HepG2 (cell line): Measurements from ENCODE around the gene MAN1A1. TPM values are rescaled to one million over a fixed set of nuclear protein-coding genes. Genes with fewer than 3 reads are reported as not detected.

ENCODE experiments used
- ATAC-seq: fragments of 200-7000 bp; cut with Tn5 transposase; 3 replicates; pipeline ENCODE4 v1.9.1; 2020; ENCODE audit warnings: mild to moderate bottlenecking, moderate library complexity
- BruUV-seq: library from RNA; stranded (reverse); fragments of 400-500 nt; replicated peaks from 2 replicates; lab custom pipeline; 2021; lab: Mats Ljungman, UMichigan
- CTCF ChIA-PET: fragments of 300-600 bp; formaldehyde crosslinking; extraction: SDS; loops from one replicate; lab custom pipeline; 2021; ENCODE audit warnings: low total read pairs, inconsistent platforms, low intra/inter-chr PET ratio; lab: Yijun Ruan, JAX
- POLR2A ChIA-PET: fragments of 350-600 bp; sonication (Branson Sonifier 250); formaldehyde crosslinking; loops from one replicate; lab custom pipeline; 2020; ENCODE audit warnings: antibody characterized with exemption, inconsistent platforms; lab: Yijun Ruan, JAX
- DNase-seq: peaks from one replicate; pipeline ENCODE4 v3.0.0-alpha.2; 2015; ENCODE audit warnings: low spot score
- FAIRE-seq: peaks from 3 replicates; lab custom pipeline; 2011; peaks lifted over from hg19 to GRCh38; lab: Jason Lieb, UNC
- H2AFZ ChIP-seq: one replicate; pipeline ENCODE4 v1.6.1; 2011; ENCODE audit warnings: low read length, inconsistent platforms
- H3K27ac ChIP-seq: fragments of 300-600 bp; 3 replicates; pipeline ENCODE4 v1.8.0; 2011; ENCODE audit warnings: mixed run types, mild to moderate bottlenecking, mixed read lengths, low read length, inconsistent platforms; ENCODE audit not compliant: insufficient read depth; ENCODE audit errors: extremely low read length
- H3K27me3 ChIP-seq, 2 experiments: fragments of 200-600 bp in 1 of 2; 2 replicates in 1 of 2; 3 replicates in 1 of 2; pipeline versions ENCODE4 v1.6.0 to v1.8.0; 2011; ENCODE audit warnings: low read length in 2 of 2, mild to moderate bottlenecking in 2 of 2, moderate library complexity in 2 of 2, inconsistent platforms in 1 of 2; ENCODE audit not compliant: insufficient read depth in 2 of 2, control insufficient read depth in 1 of 2
- H3K36me3 ChIP-seq, 2 experiments: fragments of 200-600 bp in 1 of 2; replicated peaks in 1 of 2; 2 replicates in 1 of 2; 3 replicates in 1 of 2; pipeline versions ENCODE4 v1.5.1 to v1.8.0; 2011; ENCODE audit warnings: low read length in 2 of 2, inconsistent platforms in 1 of 2; ENCODE audit not compliant: insufficient read depth in 2 of 2, control insufficient read depth in 1 of 2
- H3K4me1 ChIP-seq: 2 replicates; pipeline ENCODE4 v1.5.1; 2012; ENCODE audit warnings: low read length, inconsistent platforms; ENCODE audit not compliant: insufficient read depth
- H3K4me2 ChIP-seq: 2 replicates; pipeline ENCODE4 v1.6.0; 2011; ENCODE audit warnings: low read depth, low read length, inconsistent platforms
- H3K4me3 ChIP-seq, 3 experiments: fragments of 200-600 bp in 1 of 3; sonication (generic), shearing (Covaris generic) in 1 of 3; replicated peaks in 1 of 3; 2 replicates each; pipeline ENCODE4 v1.5.1; 2011 to 2016; ENCODE audit warnings: low read length in 3 of 3, inconsistent platforms in 2 of 3, low read depth in 2 of 3, mild to moderate bottlenecking in 2 of 3, control low read depth in 1 of 3, mixed read lengths in 1 of 3; ENCODE audit not compliant: insufficient read depth in 1 of 3
- H3K79me2 ChIP-seq: one replicate; pipeline ENCODE4 v1.6.1; 2011; ENCODE audit warnings: low read length, inconsistent platforms; ENCODE audit not compliant: insufficient read depth
- H3K9ac ChIP-seq: 2 replicates; pipeline ENCODE4 v1.6.0; 2011; ENCODE audit warnings: mild to moderate bottlenecking, low read depth, low read length, inconsistent platforms; ENCODE audit not compliant: insufficient read depth
- H3K9me3 ChIP-seq: 2 replicates; pipeline ENCODE4 v1.5.1; 2012; ENCODE audit warnings: mild to moderate bottlenecking, low read length
- H4K20me1 ChIP-seq: 2 replicates; pipeline ENCODE4 v1.6.0; 2011; ENCODE audit warnings: inconsistent platforms, mild to moderate bottlenecking, low read length, moderate library complexity; ENCODE audit not compliant: insufficient read depth
- BHLHE40 ChIP-seq: IDR thresholded peaks from 2 replicates; pipeline ENCODE4 v1.6.1; 2011; ENCODE audit warnings: low read length, improper control_type of control experiment
- POLR2G ChIP-seq: fragments of 200-400 bp; formaldehyde crosslinking; IDR thresholded peaks from 2 replicates; pipeline ENCODE4 v1.6.1; 2018; ENCODE audit warnings: mild to moderate bottlenecking, low read depth, low read length, moderate library complexity
- RBM22 ChIP-seq: fragments of 200-400 bp; formaldehyde crosslinking; optimal IDR thresholded peaks from 2 replicates; pipeline ENCODE3; 2017; ENCODE audit warnings: mild to moderate bottlenecking, low read length, moderate library complexity
- RCOR2 ChIP-seq: IDR thresholded peaks from 2 replicates; pipeline ENCODE4 v1.6.1; 2016; ENCODE audit warnings: missing biosample characterization, missing genetic modification reagents
- RNF2 ChIP-seq: fragments of 450-650 bp; conservative IDR thresholded peaks from 2 replicates; pipeline ENCODE4 v1.6.1; 2016; ENCODE audit warnings: low read depth
- ZMYM3 ChIP-seq: sonication (generic); formaldehyde crosslinking; IDR thresholded peaks from 2 replicates; pipeline ENCODE4 v1.5.1; 2020; ENCODE audit warnings: mild to moderate bottlenecking, missing genetic modification reagents
- WGBS: methylation state at CpG from one replicate; pipeline ENCODE4 v1.1.6; 2017; ENCODE audit warnings: low lambda C conversion rate; 5-methylcytosine and 5-hydroxymethylcytosine counted together
- in situ Hi-C: cut with HindIII; loops from 2 replicates; pipeline ENCODE4 v1.10.0; 2017; ENCODE audit warnings: low pct_unique_long_range_greater_than_20kb; ENCODE audit not compliant: extremely low pct_ligation_motif_present
- intact Hi-C: fragments of 100-400 bp; cut with micrococcal nuclease; formaldehyde crosslinking; loops from one replicate; pipeline ENCODE4 v1.10.0; 2022; ENCODE audit not compliant: unreplicated experiment
- polyA plus RNA-seq, 8 experiments: library from polyadenylated mRNA; depleted of rRNA in 3 of 8; stranded (reverse) in 7 of 8; unstranded in 1 of 8; fragments of >200 nt; fragmentation: Illumina TruSeq in 4 of 8; extraction: Trizol in 4 of 8; gene quantifications; 2 replicates each; pipeline versions ENCODE4 v1.2.1 to v1.2.3, GENCODE V29; 2011 to 2016; ENCODE audit warnings: low read depth in 4 of 8, missing spikeins in 1 of 8, mixed read lengths in 1 of 8; ENCODE audit not compliant: insufficient read depth in 1 of 8
- total RNA-seq, 5 experiments: library from RNA; depleted of rRNA; stranded (reverse); fragments of >200 nt; fragmentation: Illumina TruSeq; extraction: Trizol; gene quantifications; 2 replicates each; pipeline ENCODE4 v1.2.3, GENCODE V29; 2016; ENCODE audit warnings: low read depth in 1 of 5
- TF ChIP-seq, protein P1 (sequence below): sonication (generic); formaldehyde crosslinking; IDR thresholded peaks from 2 replicates; pipeline ENCODE4 v1.5.1; 2020; ENCODE audit warnings: mild to moderate bottlenecking, missing genetic modification reagents

Gene MAN1A1
- total and polyA plus RNA-seq, 2 of the 13 experiments (the other 11 are each of a cell fraction or from before 2014, with no cell fraction given): 156 to 236 TPM

DNA sequence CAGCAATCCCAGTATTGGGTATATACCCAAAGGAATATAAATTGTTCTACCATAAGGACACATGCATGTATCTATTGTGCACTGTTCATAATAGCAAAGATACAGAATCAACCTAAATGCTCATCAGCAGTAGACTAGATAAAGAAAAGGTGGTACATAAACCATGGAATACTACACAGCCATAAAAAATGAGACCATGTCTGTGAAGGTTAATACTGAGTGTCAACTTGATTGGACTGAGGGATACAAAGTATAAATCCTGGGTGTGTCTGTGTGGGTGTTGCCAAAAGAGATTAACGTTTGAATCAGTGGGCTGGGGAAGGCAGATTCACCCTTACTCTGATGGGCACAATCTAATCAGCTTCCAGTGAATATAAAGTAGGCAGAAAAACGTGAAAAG, 86.9 kb downstream of the MAN1A1 start:
- no peak overlapping the region for H3K4me2 ChIP-seq
- 0 out of 2 replicates have a peak, but pooled peaks cover 4% of the 10 kb centered on the region for H4K20me1 ChIP-seq
- peaks cover 87% of the 10 kb centered on the region for H3K4me1 ChIP-seq
- H3K9ac ChIP-seq: no peak overlapping the region
- POLR2A ChIA-PET: interaction anchor here (1.4 to 2.2 kb wide), 3 partner anchors 85 to 133 kb away, joined by 3 to 24 read pairs (median 7); no protein-coding TSS in a partner anchor
- H3K27ac ChIP-seq: peak overlapping the region; percentile 80
- ATAC-seq (no peak), FAIRE-seq (no peak)
- CTCF ChIA-PET: no interaction called here
- no peak overlapping the region for H3K4me3 ChIP-seq
- no TSS peak for BruUV-seq
- H3K9me3 ChIP-seq: no peaks in the 10 kb centered on the region
- no peaks in the 10 kb centered on the region for H3K27me3 ChIP-seq
- H3K36me3 ChIP-seq: peaks cover 3 to 23% of the 10 kb centered on the region in 2 experiments
- intact Hi-C loops: loop anchor here (10.0 kb wide), 1 partner anchor 368 kb away; the partner anchor contains the start of gene ASF1A
- 44% methylated on average over 2 of the region's 2 CpGs for WGBS
- no peak overlapping the region for H2AFZ ChIP-seq
- in situ Hi-C loops: no loop called here
- H3K79me2 ChIP-seq: peaks cover 48% of the 10 kb centered on the region
- peak; percentile 43; the same call in 1 of the 2 replicates for TF ChIP-seq RCOR2 (CRISPR knock-in tag)
- TF ChIP-seq, protein P1, sequence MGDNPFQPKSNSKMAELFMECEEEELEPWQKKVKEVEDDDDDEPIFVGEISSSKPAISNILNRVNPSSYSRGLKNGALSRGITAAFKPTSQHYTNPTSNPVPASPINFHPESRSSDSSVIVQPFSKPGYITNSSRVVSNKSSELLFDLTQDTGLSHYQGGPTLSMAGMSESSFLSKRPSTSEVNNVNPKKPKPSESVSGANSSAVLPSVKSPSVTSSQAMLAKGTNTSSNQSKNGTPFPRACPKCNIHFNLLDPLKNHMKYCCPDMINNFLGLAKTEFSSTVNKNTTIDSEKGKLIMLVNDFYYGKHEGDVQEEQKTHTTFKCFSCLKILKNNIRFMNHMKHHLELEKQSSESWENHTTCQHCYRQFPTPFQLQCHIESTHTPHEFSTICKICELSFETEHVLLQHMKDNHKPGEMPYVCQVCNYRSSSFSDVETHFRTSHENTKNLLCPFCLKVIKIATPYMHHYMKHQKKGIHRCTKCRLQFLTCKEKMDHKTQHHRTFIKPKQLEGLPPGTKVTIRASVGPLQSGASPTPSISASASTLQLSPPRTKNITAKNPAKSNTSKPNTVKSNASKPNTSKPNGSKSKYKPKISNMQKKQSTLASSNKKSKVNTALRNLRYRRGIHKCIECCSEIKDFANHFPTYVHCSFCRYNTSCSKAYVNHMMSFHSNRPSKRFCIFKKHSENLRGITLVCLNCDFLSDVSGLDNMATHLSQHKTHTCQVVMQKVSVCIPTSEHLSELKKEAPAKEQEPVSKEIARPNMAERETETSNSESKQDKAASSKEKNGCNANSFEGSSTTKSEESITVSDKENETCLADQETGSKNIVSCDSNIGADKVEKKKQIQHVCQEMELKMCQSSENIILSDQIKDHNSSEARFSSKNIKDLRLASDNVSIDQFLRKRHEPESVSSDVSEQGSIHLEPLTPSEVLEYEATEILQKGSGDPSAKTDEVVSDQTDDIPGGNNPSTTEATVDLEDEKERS (CRISPR knock-in tag): 0 out of 2 replicates have a peak, but pooled peaks have one; percentile 56
- no peak for TF ChIP-seq BHLHE40
- 0 out of 2 replicates have a peak, but pooled peaks have one; percentile 30 for TF ChIP-seq POLR2G
- 0 out of 2 replicates have a peak, but pooled peaks have one; percentile 24 for TF ChIP-seq ZMYM3 (CRISPR knock-in tag)
- TF ChIP-seq RBM22: peak; percentile 91
- no peak for TF ChIP-seq RNF2
- TF ChIP-seq, all 625 proteins: peak for 5
- DNase-seq: no peak
